HG03354 (cell line): ENCODE results near the gene DCPS.
A peak's percentile ranks its signal among the peaks of the same experiment; 100 is the strongest.
"Not testable (repeated sequence)": the region's sequence is repeated elsewhere in the genome, so short reads cannot be mapped to it uniquely, and the experiment has no call there.

Experiments used
- ATAC-seq: cut with Tn5 transposase; IDR thresholded peaks from one replicate; pipeline ENCODE4 v1.9.1; 2021; ENCODE audit warnings: mild to moderate bottlenecking; ENCODE audit not compliant: unreplicated experiment, poor library complexity, severe bottlenecking

The DCPS gene, protein sequence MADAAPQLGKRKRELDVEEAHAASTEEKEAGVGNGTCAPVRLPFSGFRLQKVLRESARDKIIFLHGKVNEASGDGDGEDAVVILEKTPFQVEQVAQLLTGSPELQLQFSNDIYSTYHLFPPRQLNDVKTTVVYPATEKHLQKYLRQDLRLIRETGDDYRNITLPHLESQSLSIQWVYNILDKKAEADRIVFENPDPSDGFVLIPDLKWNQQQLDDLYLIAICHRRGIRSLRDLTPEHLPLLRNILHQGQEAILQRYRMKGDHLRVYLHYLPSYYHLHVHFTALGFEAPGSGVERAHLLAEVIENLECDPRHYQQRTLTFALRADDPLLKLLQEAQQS

DNA sequence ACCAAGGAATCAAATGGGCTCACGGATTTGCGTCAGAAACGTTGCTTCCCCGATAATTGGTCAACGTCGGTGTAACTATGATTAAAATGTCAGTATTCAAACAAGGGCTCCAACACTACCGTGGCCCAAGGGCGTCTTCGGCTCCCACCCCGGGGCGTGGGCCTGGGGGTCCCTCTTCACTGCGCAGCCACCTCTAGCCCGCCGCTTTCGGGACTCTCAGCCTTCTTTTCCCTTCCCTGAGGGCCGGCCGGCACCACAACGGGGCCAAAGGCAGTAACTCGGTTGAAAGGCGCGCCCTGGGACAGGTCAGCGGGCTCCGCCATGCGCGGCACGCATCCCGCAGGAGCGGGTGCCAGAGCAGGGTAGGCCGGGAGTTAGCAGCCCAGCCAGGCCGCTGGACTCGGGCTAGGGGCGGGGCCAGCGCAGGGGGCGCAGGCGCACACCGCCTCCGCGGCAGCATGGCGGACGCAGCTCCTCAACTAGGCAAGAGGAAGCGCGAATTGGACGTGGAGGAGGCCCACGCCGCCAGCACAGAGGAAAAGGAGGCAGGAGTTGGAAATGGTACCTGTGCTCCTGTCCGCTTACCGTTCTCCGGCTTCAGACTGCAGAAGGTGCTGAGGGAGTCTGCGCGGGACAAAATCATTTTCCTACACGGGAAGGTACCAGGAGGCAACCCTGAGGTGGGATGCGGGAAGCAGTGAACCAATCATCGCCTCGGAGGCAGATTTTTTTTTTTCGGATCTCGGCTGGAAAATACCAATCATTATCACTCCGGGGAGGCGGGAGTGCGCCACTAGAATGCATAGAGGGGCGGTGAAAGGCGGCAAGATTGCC, at the start of gene DCPS:
TSS of gene DCPS (plus strand) at position 438 of the 834 bp plus-strand sequence. CDS start at position 459, 21 bp downstream.
- ATAC-seq, result peak; percentile 90

DNA sequence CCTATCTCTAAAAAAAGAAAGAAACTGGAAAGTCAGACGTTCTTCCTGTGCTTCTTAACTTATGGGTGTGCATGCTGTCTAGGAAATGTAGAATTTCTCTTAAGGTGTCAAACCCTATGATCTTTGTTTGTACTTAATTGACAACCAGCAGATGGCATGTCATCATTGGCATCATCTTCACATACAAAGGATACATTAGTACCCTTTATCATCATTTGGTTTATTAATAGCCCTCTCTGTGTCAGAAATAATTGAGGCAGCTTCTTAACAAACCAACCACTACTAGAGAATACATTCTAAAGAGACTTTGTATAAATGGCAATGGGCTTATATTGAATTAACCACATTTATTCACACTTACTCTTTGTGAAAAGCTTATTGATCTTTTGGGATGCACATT, 49.0 kb upstream of the DCPS start:
- ATAC-seq, result no peak

- ATAC-seq, result not testable (repeated sequence)
Observed at GRCh38 chr11:126255507-126255906, 48.4 kb upstream of the DCPS start.

DNA sequence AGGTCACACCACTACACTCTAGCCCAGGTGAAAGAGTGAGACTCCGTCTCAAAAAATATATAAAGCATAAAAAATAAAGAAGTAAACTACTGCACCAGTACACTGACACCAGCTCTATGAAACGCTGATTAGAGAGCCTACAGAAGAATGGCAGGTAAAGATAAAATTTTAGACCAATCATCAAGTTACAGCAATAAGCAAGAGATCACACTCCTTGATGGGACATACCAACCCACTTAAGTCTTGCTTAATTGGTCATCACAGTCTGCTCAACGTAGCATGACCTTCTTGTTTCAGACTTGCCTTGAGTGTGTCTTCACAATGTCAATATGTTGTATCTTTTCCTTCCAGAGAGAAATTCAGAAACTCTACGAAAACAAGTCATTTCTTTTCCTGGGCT, 47.6 kb upstream of the DCPS start:
- no peak for ATAC-seq

- no peak for ATAC-seq
Observed at GRCh38 chr11:126257144-126257543, 46.7 kb upstream of the DCPS start.

DNA sequence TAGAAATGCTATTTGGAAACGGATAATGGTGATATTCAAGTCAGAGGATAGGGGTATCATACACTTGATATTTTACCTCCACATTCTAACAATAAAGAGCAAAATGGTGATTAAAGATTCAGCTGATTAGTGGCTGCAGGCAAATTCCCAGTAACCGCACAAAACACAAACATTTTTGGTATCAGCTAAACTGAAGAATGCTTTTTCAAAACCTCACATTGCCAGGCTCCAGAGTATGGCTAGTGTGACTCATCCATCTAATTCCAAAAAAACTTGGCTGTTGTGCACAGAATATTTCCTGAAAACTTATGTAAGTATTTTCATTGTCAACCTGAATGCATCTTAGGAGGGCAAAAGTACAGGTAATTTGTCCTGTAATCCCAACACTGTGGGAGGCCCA, 46.1 kb upstream of the DCPS start:
- no peak for ATAC-seq

- ATAC-seq, result no peak
Observed at GRCh38 chr11:126262216-126262615, 41.6 kb upstream of the DCPS start.

GRCh38 chr11:126263489-126263888, 40.4 kb upstream of the DCPS start:
- no peak for ATAC-seq

GRCh38 chr11:126265811-126266210, 38.0 kb upstream of the DCPS start:
- ATAC-seq, result no peak

- ATAC-seq, result no peak
Observed at GRCh38 chr11:126267650-126268049, 36.2 kb upstream of the DCPS start.

DNA sequence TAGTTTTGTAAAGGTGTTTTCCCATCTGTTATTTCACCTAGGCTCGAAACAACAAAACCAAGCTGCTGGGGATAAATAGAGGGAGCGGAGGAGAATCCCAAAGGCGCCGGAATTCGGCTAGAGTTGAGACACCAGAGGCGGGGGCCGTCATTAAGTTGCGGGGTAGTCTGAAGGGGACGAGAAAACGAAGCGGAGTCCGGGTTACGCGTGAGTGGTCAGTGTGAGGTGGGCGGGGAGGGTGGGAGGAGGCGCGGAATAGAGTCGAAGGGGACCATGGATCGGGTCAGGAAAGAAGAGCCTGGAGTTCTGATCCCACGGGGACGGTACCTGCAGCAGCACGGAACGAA, 35.5 kb upstream of the DCPS start:
- ATAC-seq, result peak; percentile 2

DNA sequence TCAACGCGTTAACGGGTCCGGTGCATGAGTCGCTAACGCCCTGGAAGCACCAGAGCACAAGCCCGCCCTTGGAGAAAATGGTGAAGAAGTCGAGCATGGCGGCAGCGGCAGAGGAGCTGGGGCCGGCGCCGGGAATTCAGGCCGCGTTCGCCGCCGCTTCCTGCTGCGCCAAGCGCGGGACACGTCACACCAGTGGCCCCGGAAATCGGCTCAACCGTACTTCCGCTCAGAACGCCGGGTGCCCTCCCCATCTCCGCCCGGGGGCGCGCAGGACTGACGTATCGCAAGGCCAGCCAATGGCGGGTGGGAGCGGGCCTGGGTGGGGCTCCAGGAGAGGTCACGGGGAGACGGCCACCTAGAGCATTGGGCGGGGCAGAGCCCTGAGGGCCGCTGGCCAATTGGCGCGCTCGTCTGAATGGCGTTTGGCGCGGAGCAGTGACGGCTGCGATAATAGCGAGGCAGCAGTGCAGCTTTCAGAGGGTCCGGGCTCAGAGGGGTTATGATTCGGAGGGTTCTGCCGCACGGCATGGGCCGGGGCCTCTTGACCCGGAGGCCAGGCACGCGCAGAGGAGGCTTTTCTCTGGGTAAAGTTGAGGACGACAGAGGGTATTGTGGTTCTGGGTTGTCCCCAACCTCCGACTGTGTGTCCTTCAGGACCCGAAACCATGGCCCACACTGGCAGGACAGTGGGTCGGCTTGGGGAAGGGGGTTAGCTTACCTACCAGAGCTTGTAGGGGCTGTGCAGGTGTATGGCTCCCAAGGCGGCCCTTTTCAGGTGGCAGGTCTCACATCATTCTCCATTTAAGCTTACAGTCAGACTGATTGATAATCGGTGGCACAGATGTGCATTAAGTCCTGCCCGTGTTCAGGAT, 34.9 kb upstream of the DCPS start, which contains the start of the genes FOXRED1 and SRPRA:
TSS of gene FOXRED1 (plus strand) at position 447 of the 872 bp plus-strand sequence. CDS start at position 500, 53 bp downstream.
TSS of gene SRPRA (minus strand) at position 188 of the 872 bp plus-strand sequence. CDS start at position 97, 91 bp downstream.
- ATAC-seq, result peak; percentile 99

DNA sequence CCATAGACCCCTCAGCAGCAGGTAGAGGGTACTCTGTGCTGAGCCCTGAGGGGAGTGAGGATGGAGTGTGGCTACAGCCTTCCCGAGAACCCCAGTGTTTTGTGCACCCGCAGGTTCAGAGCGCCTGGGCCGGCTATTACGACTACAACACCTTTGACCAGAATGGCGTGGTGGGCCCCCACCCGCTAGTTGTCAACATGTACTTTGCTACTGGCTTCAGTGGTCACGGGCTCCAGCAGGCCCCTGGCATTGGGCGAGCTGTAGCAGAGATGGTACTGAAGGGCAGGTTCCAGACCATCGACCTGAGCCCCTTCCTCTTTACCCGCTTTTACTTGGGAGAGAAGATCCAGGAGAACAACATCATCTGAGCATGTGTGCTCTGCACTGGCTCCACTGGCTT, 26.5 kb upstream of the DCPS start:
- no peak for ATAC-seq

DNA sequence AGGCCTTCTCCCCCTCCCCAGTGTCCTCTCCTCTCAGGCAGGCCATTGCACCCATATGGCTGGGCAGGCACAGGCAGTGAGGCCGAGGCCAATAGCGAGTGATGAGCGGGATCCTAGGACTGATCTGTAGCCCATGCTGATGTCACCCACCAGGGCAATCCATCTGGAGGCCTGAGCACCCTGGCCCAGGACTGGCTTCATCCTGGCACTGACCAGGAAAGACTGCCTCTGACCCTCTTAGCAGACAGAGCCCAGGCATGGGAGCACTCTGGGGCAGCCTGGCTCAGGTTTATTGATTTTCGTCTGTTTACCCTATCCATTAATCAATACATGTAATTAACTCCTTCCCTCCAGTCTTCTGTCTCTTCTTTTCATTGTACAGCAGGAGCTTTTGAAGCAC, 26.1 kb upstream of the DCPS start:
- no peak for ATAC-seq

- no peak for ATAC-seq
Observed at GRCh38 chr11:126279191-126279590, 24.7 kb upstream of the DCPS start.

GRCh38 chr11:126280595-126280994, 23.3 kb upstream of the DCPS start:
- no peak for ATAC-seq

DNA sequence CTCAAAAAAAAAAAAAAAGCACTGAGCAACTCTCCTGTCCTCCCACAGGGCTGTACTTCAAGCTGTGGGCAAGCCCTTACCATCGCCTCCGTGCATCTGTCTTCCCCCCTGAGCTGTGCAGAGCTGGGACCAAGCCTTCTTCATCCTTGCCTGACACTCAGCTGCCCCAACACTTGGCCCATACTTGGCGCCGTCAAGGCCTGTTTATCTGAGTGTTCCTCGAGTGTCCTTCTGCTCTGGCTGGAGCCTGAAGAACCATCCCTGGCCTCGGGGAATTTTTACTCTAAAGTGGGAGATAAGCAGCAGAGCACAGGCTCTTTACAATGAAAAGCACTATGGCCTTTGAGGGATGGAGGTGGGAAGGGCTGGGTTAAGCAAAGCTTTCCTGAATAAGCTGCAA, 22.6 kb upstream of the DCPS start:
- ATAC-seq, result no peak

GRCh38 chr11:126281666-126282175, 22.1 kb upstream of the DCPS start:
- no peak for ATAC-seq

DNA sequence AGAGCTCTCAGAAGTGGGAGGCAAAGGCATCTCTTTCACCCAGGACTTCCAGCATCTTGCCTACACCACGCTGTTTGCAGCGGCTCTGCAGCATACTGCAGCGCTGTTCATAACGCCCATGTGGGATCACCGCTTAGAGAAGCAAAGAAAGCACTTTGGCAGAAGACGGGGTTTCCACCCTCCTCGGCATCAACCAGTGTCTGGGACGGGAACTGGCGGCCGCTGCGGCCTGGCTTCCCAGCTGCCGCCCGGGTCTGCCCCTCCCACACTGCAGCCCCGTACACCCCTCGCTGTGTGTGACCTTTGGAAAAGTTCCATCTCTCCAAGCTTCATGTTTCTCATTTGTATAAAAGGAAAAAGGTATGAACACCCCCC, 21.5 kb upstream of the DCPS start:
- peak; percentile 33 for ATAC-seq
